ENCODE results near the gene FIZ1. TPM values are rescaled to one million over a fixed set of nuclear protein-coding genes. Genes with fewer than 3 reads are reported as not detected.

FIZ1 gene
- total RNA-seq, 1 experiment from 2014 or later, result 29.3 TPM

- no peak for TF ChIP-seq EZH2 (IDR thresholded peaks at IDR 0.05; ENCODE audit: borderline replicate concordance, low read depth, low read length, poor library complexity, severe bottlenecking)
- TF ChIP-seq CTCF (conservative IDR thresholded peaks at IDR 0.05; ENCODE audit: low read depth, low read length), result no peak
- CTCF ChIA-PET, result no interaction called here
Measured at GRCh38 chr19:55559684-55560083, 39.6 kb downstream of the FIZ1 start.

GRCh38 chr19:55554741-55555152 is 44.6 kb downstream of the FIZ1 start:
- POLR2A ChIA-PET (ENCODE audit: low non-redundant PET), result no interaction called here
- no TSS peak for BruUV-seq (replicated peaks)
- CTCF ChIA-PET, result no interaction called here

More at GRCh38 chr19:55559684-55560083, 39.6 kb downstream of the FIZ1 start:
- Histone ChIP-seq H3K27ac (ENCODE audit: low read depth, low read length, poor library complexity, severe bottlenecking) (no peak overlapping the region), H3K36me3 (ENCODE audit: insufficient read depth, low read length, poor library complexity, severe bottlenecking) (no peaks in the 10 kb centered on the region), H3K9me3 (ENCODE audit: low read depth, low read length, poor library complexity, severe bottlenecking) (no peaks in the 10 kb centered on the region), H3K4me1 (ENCODE audit: insufficient read depth, low read length, poor library complexity, severe bottlenecking) (no peaks in the 10 kb centered on the region), H3K27me3 (replicated peaks; ENCODE audit: insufficient read depth, low read depth, low read length, poor library complexity) (peaks cover 3% of the 10 kb centered on the region), H3K4me3 (ENCODE audit: low read depth, low read length, poor library complexity, severe bottlenecking) (no peak overlapping the region)
- no peak for DNase-seq (ENCODE audit: low spot score)
- intact Hi-C loops (cut with micrococcal nuclease; ENCODE audit: unreplicated experiment), result no loop called here
- POLR2A ChIA-PET (ENCODE audit: low non-redundant PET), result no interaction called here
- BruUV-seq (replicated peaks), result no TSS peak

GRCh38 chr19:55554302-55554701 is 45.0 kb downstream of the FIZ1 start:
- H3K27ac ChIP-seq (ENCODE audit: low read depth, low read length, poor library complexity, severe bottlenecking), result no peak overlapping the region
- TF ChIP-seq EZH2 (IDR thresholded peaks at IDR 0.05; ENCODE audit: borderline replicate concordance, low read depth, low read length, poor library complexity, severe bottlenecking) (no peak), CTCF (conservative IDR thresholded peaks at IDR 0.05; ENCODE audit: low read depth, low read length) (no peak)
- H3K4me1 ChIP-seq (ENCODE audit: insufficient read depth, low read length, poor library complexity, severe bottlenecking), result no peaks in the 10 kb centered on the region
- H3K9me3 ChIP-seq (ENCODE audit: low read depth, low read length, poor library complexity, severe bottlenecking), result no peaks in the 10 kb centered on the region
- no peaks in the 10 kb centered on the region for H3K27me3 ChIP-seq (replicated peaks; ENCODE audit: insufficient read depth, low read depth, low read length, poor library complexity)
- DNase-seq (ENCODE audit: low spot score), result no peak
- no peak overlapping the region for H3K4me3 ChIP-seq (ENCODE audit: low read depth, low read length, poor library complexity, severe bottlenecking)
- no peaks in the 10 kb centered on the region for H3K36me3 ChIP-seq (ENCODE audit: insufficient read depth, low read length, poor library complexity, severe bottlenecking)
- ChIA-PET CTCF (no interaction called here), POLR2A (ENCODE audit: low non-redundant PET) (no interaction called here)
- no TSS peak for BruUV-seq (replicated peaks)
- intact Hi-C loops (cut with micrococcal nuclease; ENCODE audit: unreplicated experiment), result no loop called here

More at GRCh38 chr19:55554741-55555152, 44.6 kb downstream of the FIZ1 start:
- Histone ChIP-seq H3K27ac (ENCODE audit: low read depth, low read length, poor library complexity, severe bottlenecking) (no peak overlapping the region), H3K27me3 (replicated peaks; ENCODE audit: insufficient read depth, low read depth, low read length, poor library complexity) (no peaks in the 10 kb centered on the region), H3K9me3 (ENCODE audit: low read depth, low read length, poor library complexity, severe bottlenecking) (no peaks in the 10 kb centered on the region), H3K36me3 (ENCODE audit: insufficient read depth, low read length, poor library complexity, severe bottlenecking) (no peaks in the 10 kb centered on the region), H3K4me3 (ENCODE audit: low read depth, low read length, poor library complexity, severe bottlenecking) (no peak overlapping the region), H3K4me1 (ENCODE audit: insufficient read depth, low read length, poor library complexity, severe bottlenecking) (no peaks in the 10 kb centered on the region)
- TF ChIP-seq CTCF (conservative IDR thresholded peaks at IDR 0.05; ENCODE audit: low read depth, low read length), result no peak
- no peak for TF ChIP-seq EZH2 (IDR thresholded peaks at IDR 0.05; ENCODE audit: borderline replicate concordance, low read depth, low read length, poor library complexity, severe bottlenecking)
- intact Hi-C loops (cut with micrococcal nuclease; ENCODE audit: unreplicated experiment), result no loop called here
- DNase-seq (ENCODE audit: low spot score), result no peak

Data from A673 (cell line).